ENCODE data around the gene AKNA.

DNA sequence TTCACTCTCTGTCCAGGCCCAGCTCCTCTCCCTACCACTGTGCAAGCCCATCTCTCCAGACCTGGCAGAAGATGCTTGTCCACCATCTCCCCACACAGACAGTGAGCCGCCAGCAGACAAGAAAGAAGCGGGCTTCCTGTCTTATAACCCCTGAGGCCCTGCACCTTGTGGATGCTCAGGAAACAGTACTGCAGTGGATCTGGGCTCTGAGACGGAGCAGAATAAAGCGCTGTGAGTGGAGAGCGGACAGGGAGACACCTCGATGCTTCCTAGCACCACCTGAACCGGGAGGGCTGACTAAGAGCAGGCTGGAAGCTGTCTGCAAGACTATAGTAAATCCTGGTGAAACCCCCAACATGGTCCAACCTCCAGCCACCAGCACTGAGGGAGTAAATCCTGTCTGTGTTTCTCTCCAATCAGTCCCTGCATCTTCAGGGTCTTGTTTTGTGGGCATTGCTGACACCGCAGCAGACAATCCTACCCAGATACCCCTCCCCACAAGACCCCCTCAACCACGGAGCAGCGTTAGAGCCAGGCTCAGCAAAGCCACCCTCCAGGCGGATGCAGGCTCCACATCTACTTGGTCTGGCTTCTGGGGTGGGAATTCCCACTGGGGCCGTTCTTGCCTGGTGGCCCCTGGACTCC, 39.4 kb downstream of the AKNA start:
- TF ChIP-seq, protein P1, sequence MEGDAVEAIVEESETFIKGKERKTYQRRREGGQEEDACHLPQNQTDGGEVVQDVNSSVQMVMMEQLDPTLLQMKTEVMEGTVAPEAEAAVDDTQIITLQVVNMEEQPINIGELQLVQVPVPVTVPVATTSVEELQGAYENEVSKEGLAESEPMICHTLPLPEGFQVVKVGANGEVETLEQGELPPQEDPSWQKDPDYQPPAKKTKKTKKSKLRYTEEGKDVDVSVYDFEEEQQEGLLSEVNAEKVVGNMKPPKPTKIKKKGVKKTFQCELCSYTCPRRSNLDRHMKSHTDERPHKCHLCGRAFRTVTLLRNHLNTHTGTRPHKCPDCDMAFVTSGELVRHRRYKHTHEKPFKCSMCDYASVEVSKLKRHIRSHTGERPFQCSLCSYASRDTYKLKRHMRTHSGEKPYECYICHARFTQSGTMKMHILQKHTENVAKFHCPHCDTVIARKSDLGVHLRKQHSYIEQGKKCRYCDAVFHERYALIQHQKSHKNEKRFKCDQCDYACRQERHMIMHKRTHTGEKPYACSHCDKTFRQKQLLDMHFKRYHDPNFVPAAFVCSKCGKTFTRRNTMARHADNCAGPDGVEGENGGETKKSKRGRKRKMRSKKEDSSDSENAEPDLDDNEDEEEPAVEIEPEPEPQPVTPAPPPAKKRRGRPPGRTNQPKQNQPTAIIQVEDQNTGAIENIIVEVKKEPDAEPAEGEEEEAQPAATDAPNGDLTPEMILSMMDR (IDR thresholded peaks at IDR 0.05) = no peak
- TF ChIP-seq EZH2 (IDR thresholded peaks at IDR 0.05; ENCODE audit: borderline replicate concordance, insufficient read depth, low read depth, low read length, poor library complexity, severe bottlenecking) = no peak
